Astrocyte of the spinal cord (primary cell): ENCODE results near the gene ZMYM4.
"Not testable (repeated sequence)": the region's sequence is repeated elsewhere in the genome, so short reads cannot be mapped to it uniquely, and the experiment has no call there.

Experiments
- DNase-seq: peaks from one replicate; pipeline ENCODE4 v3.0.0; 2011; ENCODE audit warnings: low read depth, low spot score
- H3K4me3 ChIP-seq: 2 replicates; pipeline ENCODE4 v1.5.1; 2011; ENCODE audit warnings: low read depth, mild to moderate bottlenecking, low read length, moderate library complexity
- CTCF ChIP-seq: IDR thresholded peaks from 2 replicates; pipeline ENCODE4 v1.5.1; 2012; ENCODE audit warnings: low read depth, mild to moderate bottlenecking, low read length, inconsistent platforms
- in situ Hi-C: cut with HindIII; loops from 2 replicates; pipeline ENCODE4 v1.10.0; 2017; ENCODE audit warnings: low sequenced_read_pairs

The ZMYM4 gene

GRCh38 chr1:35369922-35370671 lies 101.6 kb downstream of the ZMYM4 start:
- no peak for TF ChIP-seq CTCF
- peak; percentile 82 for DNase-seq
- no peak overlapping the region for H3K4me3 ChIP-seq
- in situ Hi-C loops = no loop called here

GRCh38 chr1:35371506-35371905 lies 103.0 kb downstream of the ZMYM4 start:
- no peak overlapping the region for H3K4me3 ChIP-seq
- no peak for DNase-seq
- in situ Hi-C loops = no loop called here
- no peak for TF ChIP-seq CTCF

- no peak for TF ChIP-seq CTCF
- in situ Hi-C loops = no loop called here
- DNase-seq = no peak
- no peak overlapping the region for H3K4me3 ChIP-seq
These were observed 109.0 kb downstream of the ZMYM4 start for GRCh38 chr1:35377555-35377954.

GRCh38 chr1:35379317-35380000 lies 111.0 kb downstream of the ZMYM4 start:
- TF ChIP-seq CTCF = no peak
- no peak for DNase-seq
- in situ Hi-C loops = no loop called here
- no peak overlapping the region for H3K4me3 ChIP-seq

- H3K4me3 ChIP-seq, in situ Hi-C loops, DNase-seq: not testable (repeated sequence)
These were observed 111.6 kb downstream of the ZMYM4 start for GRCh38 chr1:35380111-35380510.

GRCh38 chr1:35382107-35382506 lies 113.6 kb downstream of the ZMYM4 start:
- in situ Hi-C loops = no loop called here
- TF ChIP-seq CTCF = no peak
- no peak for DNase-seq
- no peak overlapping the region for H3K4me3 ChIP-seq

- DNase-seq = no peak
- H3K4me3 ChIP-seq = no peak overlapping the region
- in situ Hi-C loops = no loop called here
- TF ChIP-seq CTCF = no peak
These were observed 117.8 kb downstream of the ZMYM4 start for GRCh38 chr1:35386290-35386689.
